ENCODE data around the gene FILIP1. TPM values are rescaled to one million over a fixed set of nuclear protein-coding genes. Genes with fewer than 3 reads are reported as not detected.

The FILIP1 gene
- total and polyA plus RNA-seq, 2 of the 8 experiments (the other 6 are each of a cell fraction or from before 2014, with no cell fraction given) = 2.4 to 5.7 TPM

DNA sequence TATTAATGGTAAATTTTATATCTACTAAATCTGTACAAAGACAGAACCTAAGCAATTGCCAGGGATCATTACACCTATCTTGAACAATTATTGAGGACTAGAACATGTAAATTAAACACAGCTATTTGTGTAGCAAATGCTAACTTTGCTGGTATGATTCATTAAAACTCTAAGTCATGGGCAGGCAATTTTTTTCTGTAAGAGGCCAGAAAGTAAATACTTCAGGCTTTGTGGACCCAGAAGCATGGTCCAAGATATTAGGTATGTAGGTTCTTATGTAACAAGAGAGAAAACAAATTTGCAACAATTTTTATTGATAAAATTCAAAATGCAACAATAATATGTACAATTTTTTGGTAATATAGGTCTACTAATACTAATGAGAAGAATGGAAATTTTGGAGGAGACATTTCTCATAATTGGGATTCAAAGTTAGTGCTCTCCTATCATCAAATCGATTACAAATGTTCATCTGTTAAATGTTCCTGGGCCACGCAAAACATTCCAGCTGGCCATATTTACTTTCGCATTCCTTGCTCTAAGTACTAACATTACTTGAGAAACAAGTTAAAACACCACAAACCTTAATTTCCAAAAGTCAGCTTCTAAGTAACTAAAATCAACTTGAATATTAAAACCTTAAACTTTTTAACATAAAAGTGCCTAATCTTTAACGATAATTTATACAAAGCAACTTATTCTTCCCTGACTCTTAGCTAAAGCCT is 213.3 kb downstream of the FILIP1 start (continued):
- TF ChIP-seq CHD7 (IDR thresholded peaks at IDR 0.05; ENCODE audit: insufficient replicate concordance, low read length) (no peak), CHD2 (IDR thresholded peaks at IDR 0.05; ENCODE audit: low read length) (no peak), MAX (IDR thresholded peaks at IDR 0.05) (no peak), YY1 (IDR thresholded peaks at IDR 0.05; ENCODE audit: low read depth, low read length) (no peak), NRF1 (IDR thresholded peaks at IDR 0.05; ENCODE audit: low read depth, low read length) (no peak), SIX5 (IDR thresholded peaks at IDR 0.05; ENCODE audit: low read depth, low read length) (no peak)

Data from H1 (cell line).